OCI-LY7 (cell line): ENCODE measurements around the gene CD164.

Experiments used
- EZH2phosphoT487 ChIP-seq: fragments of 200-600 bp; sonication (generic); IDR thresholded peaks from 2 replicates; pipeline ENCODE4 v1.6.1; 2018; ENCODE audit warnings: low read depth, borderline replicate concordance, mild to moderate bottlenecking, mixed run types, antibody characterized with exemption, low read length, moderate library complexity, mixed read lengths
- TF ChIP-seq, protein P1 (sequence below): fragments of 200-600 bp; sonication (generic); conservative IDR thresholded peaks from 2 replicates; pipeline ENCODE4 v1.5.1; 2014; ENCODE audit warnings: mild to moderate bottlenecking, antibody characterized with exemption, low read length, moderate library complexity, mixed read lengths

DNA sequence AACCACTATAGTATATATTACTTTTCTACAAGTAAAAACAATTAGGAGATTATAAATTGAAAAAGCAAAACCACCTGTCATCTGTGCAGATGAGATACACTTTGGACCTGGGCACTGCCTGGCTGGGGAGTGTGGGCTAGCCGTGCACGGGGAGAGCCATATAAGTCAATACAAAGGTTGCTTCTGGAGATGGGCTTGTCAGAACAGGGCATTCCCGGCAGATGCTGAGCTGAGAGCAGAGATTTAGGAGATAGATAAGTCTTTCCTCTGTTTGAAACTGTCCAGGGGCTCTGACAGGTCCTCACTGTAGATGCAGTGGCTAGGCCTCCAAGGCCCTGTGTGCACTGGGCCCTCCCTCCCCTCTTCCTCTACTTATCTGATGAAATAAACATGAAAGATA lies 34.5 kb downstream of the CD164 start:
- TF ChIP-seq, protein P1, sequence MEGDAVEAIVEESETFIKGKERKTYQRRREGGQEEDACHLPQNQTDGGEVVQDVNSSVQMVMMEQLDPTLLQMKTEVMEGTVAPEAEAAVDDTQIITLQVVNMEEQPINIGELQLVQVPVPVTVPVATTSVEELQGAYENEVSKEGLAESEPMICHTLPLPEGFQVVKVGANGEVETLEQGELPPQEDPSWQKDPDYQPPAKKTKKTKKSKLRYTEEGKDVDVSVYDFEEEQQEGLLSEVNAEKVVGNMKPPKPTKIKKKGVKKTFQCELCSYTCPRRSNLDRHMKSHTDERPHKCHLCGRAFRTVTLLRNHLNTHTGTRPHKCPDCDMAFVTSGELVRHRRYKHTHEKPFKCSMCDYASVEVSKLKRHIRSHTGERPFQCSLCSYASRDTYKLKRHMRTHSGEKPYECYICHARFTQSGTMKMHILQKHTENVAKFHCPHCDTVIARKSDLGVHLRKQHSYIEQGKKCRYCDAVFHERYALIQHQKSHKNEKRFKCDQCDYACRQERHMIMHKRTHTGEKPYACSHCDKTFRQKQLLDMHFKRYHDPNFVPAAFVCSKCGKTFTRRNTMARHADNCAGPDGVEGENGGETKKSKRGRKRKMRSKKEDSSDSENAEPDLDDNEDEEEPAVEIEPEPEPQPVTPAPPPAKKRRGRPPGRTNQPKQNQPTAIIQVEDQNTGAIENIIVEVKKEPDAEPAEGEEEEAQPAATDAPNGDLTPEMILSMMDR: no peak
- no peak for TF ChIP-seq EZH2phosphoT487
